GM19452 (cell line): ENCODE data around the gene LRRC26.

Source experiments
- ATAC-seq: cut with Tn5 transposase; IDR thresholded peaks from one replicate; pipeline ENCODE4 v1.9.1; 2021; ENCODE audit not compliant: unreplicated experiment

LRRC26 gene

DNA sequence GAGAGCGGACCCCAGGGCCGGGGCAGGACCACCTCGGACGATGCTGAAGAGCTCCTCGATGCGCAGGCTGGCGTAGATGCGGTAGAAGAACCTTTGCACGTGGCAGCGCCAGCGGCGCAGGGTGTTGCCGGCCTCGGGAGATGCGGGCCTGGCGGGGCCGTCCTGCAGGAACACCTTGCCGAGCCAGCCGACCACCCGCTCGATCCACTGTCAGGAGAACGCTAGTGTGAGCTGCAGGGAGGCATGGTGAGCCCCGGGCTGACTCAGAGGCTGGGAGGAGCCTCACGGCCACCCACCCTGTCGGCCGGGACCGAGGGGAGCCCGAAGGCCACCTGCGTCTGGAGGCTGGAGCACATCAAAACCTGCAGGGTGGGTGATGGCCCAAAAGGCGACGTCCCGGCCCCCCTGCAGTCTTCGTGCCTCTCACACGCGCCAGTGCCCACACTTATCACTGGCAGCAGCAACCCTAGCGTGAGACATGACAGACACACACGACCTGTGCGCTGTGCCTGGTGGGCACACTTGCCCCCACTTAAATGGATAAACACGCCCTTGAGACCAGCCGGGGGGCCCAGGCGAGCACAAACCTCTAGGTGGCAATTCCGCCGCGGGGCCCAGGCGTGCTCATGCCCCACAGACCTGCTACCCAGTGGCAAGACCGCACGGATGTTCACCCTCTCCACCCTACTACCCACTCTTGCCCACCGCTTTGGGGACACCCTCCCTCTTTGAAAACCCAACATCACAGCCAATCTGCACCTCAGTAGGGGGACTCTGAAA, 15.2 kb upstream of the LRRC26 start:
- ATAC-seq, result no peak

DNA sequence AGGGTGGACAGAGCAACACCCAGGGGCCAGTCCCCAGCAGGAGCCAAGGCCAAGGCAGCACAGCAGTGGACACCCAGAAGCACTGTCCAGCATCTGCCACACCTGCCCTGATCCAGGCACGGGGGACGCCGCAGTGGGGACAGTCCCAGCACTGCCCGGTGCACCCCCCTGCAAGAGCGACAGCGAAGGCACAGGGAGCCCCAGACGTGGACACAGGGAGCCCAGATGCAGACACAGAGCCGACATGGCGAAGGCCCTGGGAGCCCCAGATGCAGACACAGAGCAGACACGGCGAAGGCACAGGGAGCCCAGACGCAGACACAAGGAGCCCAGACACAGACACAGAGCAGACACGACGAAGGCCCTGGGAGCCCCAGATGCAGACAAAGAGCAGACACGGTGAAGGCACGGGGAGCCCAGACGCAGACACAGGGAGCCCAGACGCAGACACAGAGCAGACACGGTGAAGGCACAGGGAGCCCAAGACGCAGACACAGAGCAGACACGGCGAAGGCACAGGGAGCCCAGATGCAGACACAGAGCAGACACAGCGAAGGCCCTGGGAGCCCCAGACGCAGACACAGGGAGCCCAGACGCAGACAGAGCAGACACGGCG, 14.2 kb upstream of the LRRC26 start:
- no peak for ATAC-seq

DNA sequence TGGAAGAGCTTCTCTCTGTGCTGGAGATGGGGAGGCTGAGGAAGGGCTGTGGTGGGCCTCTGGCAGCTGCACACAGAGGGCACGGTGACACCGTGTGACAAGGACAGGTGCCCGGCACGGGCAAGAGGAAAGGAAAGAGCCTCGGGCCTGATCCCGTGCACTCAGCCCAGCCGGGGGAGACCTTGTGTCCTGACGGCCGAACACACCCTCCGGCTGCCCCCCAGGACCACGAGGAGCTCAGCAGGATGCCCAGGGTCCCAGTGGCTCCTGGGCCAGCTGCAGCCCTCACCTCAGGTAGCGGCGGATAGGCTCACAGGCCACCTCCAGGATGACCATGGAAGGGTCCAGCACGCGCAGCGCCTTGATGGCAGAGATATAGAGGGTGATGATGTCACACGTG, 13.0 kb upstream of the LRRC26 start:
- ATAC-seq, result no peak

DNA sequence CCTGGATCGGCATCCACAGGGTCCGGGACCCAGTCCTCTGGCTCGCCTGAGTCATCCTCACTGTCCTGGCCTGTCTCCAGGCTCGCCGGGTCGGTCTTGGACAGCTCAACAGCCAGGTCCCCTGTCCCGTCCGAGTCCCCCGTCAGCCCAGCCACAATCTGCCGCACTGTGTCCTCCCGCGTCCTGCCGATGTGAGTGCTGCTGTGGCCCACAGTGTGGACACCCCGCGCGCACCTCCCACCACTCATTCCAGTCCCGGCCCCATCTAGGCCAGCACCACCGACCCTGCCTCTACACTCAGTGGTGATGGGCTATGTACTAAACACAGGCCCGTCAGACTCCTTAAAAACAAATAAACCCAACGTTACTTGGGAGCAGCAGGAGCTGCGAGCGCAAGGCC, 11.8 kb upstream of the LRRC26 start:
- no peak for ATAC-seq

DNA sequence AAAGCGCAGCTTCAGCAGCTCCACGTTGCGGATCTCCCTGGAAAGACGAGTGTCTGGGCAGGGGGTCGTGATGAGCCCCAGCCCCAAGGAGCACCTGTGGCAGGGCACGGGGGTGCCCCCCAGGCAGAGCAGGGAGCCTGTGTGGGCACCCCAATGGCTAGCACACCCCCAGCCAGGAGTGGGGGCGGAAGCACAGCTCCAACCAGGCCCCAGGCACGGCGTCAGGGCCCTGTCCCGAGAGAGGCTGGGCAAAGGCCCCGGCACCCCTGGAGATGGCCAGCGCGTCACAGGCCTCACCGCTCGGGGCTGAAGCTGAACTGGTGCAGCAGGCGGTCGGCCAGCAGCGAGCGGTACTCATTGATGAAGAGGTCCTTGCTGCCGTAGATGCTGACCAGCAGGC, 10.6 kb upstream of the LRRC26 start:
- ATAC-seq, result no peak

DNA sequence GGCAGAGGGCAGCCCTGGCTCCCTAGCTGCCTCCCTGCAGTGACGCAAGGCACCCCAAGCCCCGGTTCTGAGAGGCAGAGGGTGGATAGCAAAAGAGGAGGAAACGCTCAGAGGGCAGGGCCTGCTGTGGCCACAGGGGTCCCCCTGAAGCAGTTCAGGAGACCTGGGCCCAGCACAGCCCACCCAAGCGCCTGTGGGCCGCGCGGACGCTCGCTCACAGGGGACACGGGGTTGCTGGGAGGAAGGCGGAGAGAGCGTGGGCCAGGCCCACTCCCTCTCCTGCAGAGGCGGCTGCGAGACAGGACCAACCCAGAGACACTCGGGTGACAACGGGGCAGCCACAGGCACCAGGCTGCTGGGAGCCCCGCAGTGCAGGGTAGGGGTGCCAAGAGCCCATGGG, 9.9 kb upstream of the LRRC26 start:
- no peak for ATAC-seq

DNA sequence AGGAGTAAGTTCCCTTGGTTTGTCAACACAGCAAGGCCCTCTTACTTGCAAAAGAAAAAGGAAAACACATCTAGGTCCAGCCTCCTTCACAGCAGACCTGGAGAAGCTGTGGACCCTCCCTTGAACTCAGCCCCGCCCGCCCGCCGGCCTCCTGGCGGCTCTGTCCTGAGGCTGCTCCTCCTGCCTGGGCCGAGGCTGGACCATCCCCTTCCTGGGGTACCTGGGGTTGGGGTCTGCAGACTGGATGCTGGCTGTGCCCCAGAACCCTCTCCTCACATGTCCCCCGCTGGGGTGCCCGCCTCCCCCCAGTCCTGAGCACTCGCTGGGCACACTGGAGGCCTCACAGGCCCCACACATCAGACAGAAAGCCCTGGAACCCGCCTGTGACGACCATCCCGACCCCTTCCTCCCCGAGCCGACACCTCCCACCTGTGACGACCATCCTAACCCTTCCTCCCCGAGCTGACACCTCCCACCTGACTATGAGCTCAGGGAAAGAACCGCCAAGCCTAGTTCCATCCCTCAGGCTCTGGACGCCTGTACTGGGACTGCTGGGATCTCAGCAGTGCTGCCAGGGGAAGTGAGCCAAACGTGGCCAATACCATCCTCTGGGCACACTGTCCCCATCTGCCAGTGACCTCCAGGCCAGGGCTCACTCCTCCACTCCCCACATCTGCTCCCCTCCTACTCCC, 9.2 kb upstream of the LRRC26 start:
- no peak for ATAC-seq

DNA sequence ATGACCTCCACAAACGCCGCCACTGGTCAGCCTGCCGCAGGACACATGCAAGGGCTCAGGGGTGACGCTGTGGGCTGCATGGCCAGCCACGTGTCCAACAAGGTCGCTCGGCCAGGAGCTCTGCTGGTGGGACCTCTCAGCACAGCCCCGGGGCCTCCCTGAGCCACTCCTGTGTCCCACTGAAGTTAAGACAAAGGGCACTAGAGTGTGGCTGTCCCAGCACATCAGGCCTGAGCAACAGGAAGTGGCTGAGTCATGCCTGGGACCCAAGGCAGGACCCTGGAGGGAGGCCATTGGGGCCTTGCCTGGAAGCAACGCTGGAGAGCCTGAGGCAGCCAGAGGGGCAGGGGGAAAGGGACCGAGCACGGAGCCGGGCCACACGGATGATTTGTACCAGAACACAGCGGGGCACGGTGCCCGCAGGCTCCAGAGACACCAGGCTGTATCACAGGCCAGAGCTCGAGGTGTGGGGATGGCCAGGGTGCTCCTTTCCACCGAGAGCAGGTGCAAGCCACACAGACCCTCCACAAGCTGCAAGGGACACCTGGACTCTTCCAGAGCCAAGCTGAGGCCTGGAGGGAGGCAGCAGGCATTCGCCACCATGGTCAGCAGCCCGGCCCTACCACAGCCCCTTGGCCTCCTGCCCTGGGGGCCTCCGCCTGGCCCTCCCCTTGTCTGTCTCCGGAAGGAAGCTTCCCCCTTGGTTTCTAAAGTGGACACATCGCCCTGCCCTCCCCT, 8.5 kb upstream of the LRRC26 start:
- ATAC-seq, result no peak

DNA sequence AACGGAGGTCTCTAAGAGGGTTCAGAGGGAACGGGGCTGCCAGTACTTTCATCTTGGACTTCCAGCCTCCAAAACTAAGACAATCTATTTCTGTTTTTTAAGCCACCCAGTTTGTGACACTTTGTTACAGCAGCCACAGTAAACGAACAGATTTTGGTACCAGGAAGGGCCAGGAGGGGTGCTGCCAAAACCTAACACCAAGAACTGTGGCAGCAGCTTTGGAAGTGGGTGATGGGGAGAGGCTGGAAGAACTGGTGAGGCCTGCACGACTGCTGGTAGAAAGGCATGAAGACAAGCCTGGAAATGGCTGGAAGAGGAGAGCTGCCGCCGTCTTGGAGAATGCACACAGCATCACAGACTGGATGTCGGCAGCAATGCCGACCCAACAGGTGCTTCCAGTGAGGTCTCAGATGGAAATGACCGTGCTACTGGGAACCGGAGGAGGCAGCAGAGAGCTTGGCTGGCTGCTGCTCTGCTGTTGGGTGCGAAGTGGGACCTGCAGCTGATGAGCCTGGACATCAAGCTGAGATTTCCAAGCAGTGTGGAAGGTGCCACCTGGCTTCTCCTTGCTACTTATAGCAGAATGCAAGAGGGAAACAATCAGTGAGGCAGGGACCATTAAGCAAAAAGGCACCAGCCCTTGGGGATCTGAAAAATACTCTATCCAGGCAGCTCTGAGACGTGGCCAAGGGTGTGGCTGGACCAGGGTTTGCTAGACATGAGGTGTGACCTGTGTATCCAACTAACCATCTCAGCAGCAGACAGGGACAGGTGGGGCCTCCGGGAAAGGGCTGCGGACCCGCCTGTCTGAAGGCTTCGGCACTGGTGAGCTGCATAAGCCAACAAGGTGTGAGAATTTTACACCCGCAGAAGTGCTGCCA, 6.7 kb upstream of the LRRC26 start:
- no peak for ATAC-seq

DNA sequence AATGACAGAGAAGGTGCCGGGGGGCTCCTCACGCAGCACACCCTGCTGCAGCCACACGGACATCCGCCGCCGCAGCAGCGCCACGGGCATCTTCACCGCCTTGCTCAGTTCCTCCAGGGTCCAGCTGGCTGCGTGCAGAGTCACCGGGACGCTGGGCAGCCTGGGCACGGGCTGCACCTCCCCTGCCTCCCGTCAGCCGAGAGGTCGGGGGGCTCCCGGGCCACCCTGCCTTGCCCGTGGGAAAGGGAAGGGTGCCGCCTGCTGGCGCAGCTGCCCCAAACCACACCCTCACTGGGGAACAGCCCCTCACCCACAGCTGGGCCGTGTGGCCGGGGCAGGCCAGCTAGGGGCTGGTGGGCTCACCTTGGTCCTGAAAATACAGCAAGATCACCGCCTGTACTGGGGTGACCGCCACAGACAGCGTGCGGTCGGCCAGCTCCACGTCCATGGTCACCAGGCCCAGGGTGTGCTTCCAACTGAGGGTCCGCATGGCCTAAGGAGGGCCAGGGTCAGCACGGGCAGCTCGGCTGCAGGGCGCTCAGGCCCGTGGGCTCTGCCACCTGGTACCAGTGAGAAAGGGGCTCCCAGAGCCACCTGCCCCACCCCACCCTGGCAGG, 5.6 kb upstream of the LRRC26 start:
- no peak for ATAC-seq

DNA sequence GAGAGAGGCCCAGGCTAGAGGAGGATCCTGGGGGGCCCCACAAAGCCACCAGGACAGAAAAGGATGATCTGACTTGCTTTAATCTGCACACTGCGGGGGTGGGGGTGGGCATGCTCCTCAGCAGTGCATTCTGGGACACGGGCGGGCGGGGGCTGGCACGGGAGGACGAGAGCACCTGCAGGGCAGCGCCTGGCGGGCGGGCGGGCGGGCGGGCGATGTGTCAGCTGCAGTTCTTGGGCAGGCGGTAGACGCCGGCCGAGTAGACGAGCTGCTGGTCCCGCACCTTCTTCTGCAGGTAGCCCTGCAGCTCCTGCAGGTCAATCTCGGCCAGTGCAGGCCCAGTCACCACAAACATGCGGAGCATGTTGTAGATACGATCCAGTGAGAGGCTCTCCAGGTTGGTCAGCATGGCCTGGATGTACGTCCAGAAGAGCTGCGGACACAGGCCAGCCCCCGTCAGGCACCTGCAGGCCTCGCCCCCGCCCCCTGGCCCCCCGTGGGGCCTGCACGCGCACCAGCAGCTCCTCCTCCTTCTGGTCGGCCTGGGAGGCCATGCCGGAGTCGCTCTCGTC, 5.0 kb upstream of the LRRC26 start:
- no peak for ATAC-seq

DNA sequence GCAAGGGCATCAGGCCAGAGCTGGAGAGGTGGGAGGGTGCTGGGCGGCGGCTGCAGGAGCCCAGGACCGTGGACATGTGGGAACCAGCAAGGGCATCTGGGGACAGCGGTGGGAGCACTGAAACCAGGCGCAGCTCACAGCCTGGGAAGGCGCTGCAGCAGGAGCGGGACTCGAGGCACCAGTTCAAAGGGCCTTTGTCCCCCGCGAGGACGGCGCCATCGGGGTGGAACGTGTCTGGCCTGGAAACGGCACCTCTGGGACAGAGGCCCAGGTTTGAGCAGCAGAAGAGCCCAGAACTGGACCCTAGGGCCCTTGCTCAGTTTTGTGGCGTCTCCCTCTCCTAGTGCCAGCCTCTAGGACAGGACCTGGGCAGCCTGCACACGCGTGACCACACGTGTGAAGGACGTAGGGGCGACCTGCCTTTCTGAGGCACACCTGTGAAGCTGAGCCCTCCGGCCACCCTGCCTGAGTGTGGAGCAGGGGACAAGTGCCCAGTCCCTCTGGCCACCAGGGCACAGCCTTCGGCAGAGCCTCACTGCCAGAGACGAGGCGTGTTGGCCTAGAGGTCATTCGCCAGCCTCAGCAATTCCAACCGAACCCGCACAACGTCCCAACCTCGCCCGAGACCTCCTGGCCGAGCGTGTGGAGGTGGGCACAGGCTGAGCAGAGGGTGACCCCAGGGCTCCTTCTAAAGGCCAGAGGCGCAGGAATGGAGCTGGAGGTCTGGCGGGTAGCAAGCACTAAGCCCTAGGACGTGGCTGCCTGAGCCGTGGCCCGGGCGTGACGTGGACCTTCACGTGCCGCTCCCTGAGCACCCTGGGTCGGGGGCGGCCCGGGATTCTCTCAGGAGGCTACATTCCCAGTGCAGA, 4.2 kb upstream of the LRRC26 start:
- no peak for ATAC-seq

DNA sequence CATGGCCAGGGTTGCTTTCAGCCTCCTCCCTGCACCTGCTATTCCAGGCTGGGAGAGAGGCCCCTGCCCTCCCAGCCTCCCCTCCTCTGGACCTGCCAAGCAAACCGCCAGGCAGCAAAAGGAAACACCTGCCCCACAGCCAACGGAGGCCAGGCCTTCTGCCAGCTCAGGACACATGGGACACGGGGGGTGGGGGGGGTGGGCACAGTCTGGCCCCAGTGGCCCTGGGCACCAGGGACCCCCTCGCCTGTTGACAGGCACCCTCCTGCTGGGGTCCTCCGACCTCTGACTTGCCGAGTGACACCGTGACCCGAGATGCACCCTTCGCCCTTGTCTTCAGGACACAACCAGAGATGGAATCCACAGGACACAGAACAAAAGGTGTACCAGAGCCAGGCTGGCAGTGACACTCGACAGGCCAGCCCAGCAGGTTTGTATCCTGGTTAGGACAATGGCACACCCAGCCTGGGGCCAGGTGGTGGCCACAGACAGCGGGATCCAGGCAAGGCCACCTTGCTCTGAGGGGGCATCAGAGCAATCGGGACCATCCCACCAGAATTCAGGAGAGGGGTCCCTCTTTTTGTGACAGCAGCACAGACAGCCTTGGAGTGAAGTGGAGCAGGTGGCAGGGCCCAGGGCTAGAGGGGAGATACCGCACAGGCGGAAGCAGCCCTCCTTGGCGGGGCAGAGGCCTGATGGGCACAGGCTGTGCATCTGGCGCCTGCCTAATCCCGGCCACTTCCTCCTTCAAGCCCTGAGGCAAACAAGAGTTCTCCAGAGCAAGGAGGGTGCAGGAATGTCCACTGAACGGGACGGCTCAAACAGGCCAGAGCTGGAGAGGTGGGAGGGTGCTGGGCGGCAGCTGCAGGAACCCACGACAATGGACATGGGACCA, 3.3 kb upstream of the LRRC26 start:
- ATAC-seq, result no peak

DNA sequence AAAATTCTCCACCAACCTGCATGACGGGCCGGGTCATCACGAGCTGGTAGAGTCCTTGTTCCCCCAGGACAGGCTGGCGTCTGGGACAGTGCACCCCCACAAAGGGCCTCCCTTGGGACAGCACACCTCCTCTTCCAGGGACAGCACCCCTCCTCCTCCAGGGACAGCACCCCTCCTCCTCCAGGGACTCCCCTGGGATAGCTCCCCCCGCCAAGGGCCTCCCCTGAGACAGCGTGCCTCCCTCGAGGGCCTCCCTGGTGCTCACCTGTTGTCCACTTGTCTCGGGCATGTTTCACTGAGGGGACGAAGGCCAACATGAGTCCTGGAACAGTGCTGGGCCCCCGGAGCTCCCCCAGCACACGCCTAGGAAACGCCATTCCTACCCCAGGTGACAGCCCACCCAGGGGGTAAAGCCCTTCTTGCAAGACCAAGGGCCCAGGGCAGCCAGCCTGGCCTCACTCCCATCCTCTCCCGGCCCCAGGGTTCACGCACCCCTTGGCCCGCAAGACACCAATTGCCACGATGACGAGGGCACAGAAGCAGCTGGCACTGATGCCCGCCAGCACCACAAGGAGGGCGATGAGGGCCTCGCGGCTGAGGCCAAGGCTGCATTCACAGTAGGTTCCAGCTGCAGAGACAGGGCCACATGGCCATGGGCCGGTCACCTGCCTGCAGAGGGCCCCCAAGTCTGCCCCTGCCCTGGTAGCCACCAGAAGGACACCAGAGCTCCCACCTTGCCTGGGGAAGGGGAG, 1.5 kb upstream of the LRRC26 start:
- ATAC-seq, result no peak

DNA sequence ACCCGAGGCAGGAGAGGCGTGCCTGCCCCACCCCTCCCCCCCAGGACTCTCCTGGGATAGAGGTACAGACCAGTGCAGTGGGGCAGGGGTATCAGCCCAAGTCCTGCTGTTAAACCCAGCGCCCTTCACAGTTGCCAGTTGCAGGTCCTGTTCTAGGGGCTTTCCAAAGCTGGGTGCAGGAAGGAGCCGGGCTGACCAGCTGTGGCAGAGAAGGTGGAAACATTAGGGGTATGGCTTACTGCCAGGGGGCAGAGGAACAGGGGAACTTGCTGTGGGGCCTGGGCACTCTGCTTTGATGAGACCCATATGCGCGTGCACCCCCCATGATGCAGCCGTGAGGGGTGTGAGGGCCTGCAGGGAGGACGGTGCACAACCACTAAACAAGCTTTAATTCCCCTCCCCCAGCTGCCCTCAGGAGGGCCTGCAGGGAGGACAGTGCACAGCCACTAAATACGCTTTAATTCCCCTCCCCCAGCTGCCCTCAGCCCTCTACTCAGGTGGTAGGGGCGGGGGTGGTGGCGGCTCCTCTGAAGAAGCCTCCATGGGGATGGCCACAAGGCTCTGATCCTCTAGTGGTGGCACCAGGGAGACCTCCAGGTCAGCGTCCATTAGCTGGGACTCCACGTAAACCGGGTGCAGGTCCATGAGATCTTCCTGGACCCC, 766 bp upstream of the LRRC26 start:
- no peak for ATAC-seq
